Activated naive CD8-positive, alpha-beta T cell treated with anti-CD3 and anti-CD28 coated beads, Interleukin-2, amount 50 U/mL, for 24 hours (primary cell): ENCODE results near the gene A2M.

ENCODE experiments used
- ATAC-seq: fragments of 150-1000 bp; cut with Tn5 transposase; one replicate; pipeline ENCODE4 v1.10.0; 2021
- DNase-seq: peaks from one replicate; pipeline ENCODE4 v3.0.0; 2021
- H3K27ac Mint-ChIP-seq: one replicate; pipeline ENCODE4 v1.8.0; 2021; ENCODE audit warnings: mild to moderate bottlenecking, mixed read lengths
- H3K27me3 Mint-ChIP-seq: one replicate; pipeline ENCODE4 v1.8.0; 2021; ENCODE audit warnings: mixed read lengths
- H3K36me3 Mint-ChIP-seq: one replicate; pipeline ENCODE4 v1.8.0; 2021; ENCODE audit warnings: low read depth, mixed read lengths
- H3K4me1 Mint-ChIP-seq: one replicate; pipeline ENCODE4 v1.8.0; 2021; ENCODE audit warnings: mixed read lengths
- H3K4me3 Mint-ChIP-seq: one replicate; pipeline ENCODE4 v1.8.0; 2021; ENCODE audit warnings: mild to moderate bottlenecking, moderate library complexity, mixed read lengths
- H3K9me3 Mint-ChIP-seq: one replicate; pipeline ENCODE4 v1.8.0; 2021; ENCODE audit warnings: mixed read lengths

The A2M gene

GRCh38 chr12:9064815-9065606 is 50.7 kb downstream of the A2M start:
- peaks cover 7% of the 10 kb centered on the region for H3K4me1 Mint-ChIP-seq
- H3K9me3 Mint-ChIP-seq = no peaks in the 10 kb centered on the region
- DNase-seq = no peak
- H3K36me3 Mint-ChIP-seq = no peaks in the 10 kb centered on the region
- H3K27me3 Mint-ChIP-seq = no peaks in the 10 kb centered on the region
- peak; percentile 56 for ATAC-seq
- peak overlapping the region; percentile 62 for H3K4me3 Mint-ChIP-seq
- H3K27ac Mint-ChIP-seq = no peak overlapping the region

GRCh38 chr12:9064201-9064814 is 51.4 kb downstream of the A2M start:
- DNase-seq = peak; percentile 54
- Mint-ChIP-seq H3K27ac (no peak overlapping the region), H3K36me3 (no peaks in the 10 kb centered on the region), H3K4me1 (peaks cover 7% of the 10 kb centered on the region), H3K27me3 (no peaks in the 10 kb centered on the region), H3K9me3 (no peaks in the 10 kb centered on the region), H3K4me3 (peak overlapping the region; percentile 62)
- peak; percentile 93 for ATAC-seq

- no peaks in the 10 kb centered on the region for H3K27me3 Mint-ChIP-seq
- no peak overlapping the region for H3K27ac Mint-ChIP-seq
- peaks cover 7% of the 10 kb centered on the region for H3K4me1 Mint-ChIP-seq
- ATAC-seq (no peak), DNase-seq (no peak)
- H3K4me3 Mint-ChIP-seq = no peak overlapping the region
- H3K36me3 Mint-ChIP-seq = no peaks in the 10 kb centered on the region
- no peaks in the 10 kb centered on the region for H3K9me3 Mint-ChIP-seq
Observed at GRCh38 chr12:9052610-9053009, 63.1 kb downstream of the A2M start.

- Mint-ChIP-seq H3K27ac (no peak overlapping the region), H3K36me3 (no peaks in the 10 kb centered on the region), H3K4me3 (no peak overlapping the region), H3K4me1 (peaks cover 10% of the 10 kb centered on the region), H3K27me3 (no peaks in the 10 kb centered on the region), H3K9me3 (no peaks in the 10 kb centered on the region)
- ATAC-seq (no peak), DNase-seq (no peak)
Observed at GRCh38 chr12:9051158-9051550, 64.6 kb downstream of the A2M start.

GRCh38 chr12:9050521-9051157 is 65.1 kb downstream of the A2M start:
- H3K4me3 Mint-ChIP-seq = no peak overlapping the region
- H3K4me1 Mint-ChIP-seq = peaks cover 12% of the 10 kb centered on the region
- ATAC-seq = no peak
- DNase-seq = no peak
- no peaks in the 10 kb centered on the region for H3K36me3 Mint-ChIP-seq
- H3K27me3 Mint-ChIP-seq = no peaks in the 10 kb centered on the region
- H3K9me3 Mint-ChIP-seq = no peaks in the 10 kb centered on the region
- no peak overlapping the region for H3K27ac Mint-ChIP-seq

GRCh38 chr12:9049520-9050133 is 66.1 kb downstream of the A2M start:
- Mint-ChIP-seq H3K27me3 (no peaks in the 10 kb centered on the region), H3K9me3 (no peaks in the 10 kb centered on the region), H3K4me1 (peaks cover 12% of the 10 kb centered on the region), H3K4me3 (no peak overlapping the region), H3K36me3 (no peaks in the 10 kb centered on the region), H3K27ac (no peak overlapping the region)
- ATAC-seq (no peak), DNase-seq (no peak)

- H3K36me3 Mint-ChIP-seq = no peaks in the 10 kb centered on the region
- no peak overlapping the region for H3K27ac Mint-ChIP-seq
- no peaks in the 10 kb centered on the region for H3K27me3 Mint-ChIP-seq
- ATAC-seq (no peak), DNase-seq (no peak)
- H3K4me1 Mint-ChIP-seq = peaks cover 12% of the 10 kb centered on the region
- H3K4me3 Mint-ChIP-seq = no peak overlapping the region
- no peaks in the 10 kb centered on the region for H3K9me3 Mint-ChIP-seq
Observed at GRCh38 chr12:9048930-9049329, 66.8 kb downstream of the A2M start.

GRCh38 chr12:9047105-9047504 is 68.6 kb downstream of the A2M start:
- Mint-ChIP-seq H3K4me1 (peaks cover 11% of the 10 kb centered on the region), H3K27me3 (no peaks in the 10 kb centered on the region), H3K36me3 (no peaks in the 10 kb centered on the region), H3K27ac (no peak overlapping the region), H3K4me3 (no peak overlapping the region), H3K9me3 (no peaks in the 10 kb centered on the region)
- no peak for DNase-seq
- ATAC-seq = no peak

- DNase-seq (no peak), ATAC-seq (no peak)
- no peaks in the 10 kb centered on the region for H3K9me3 Mint-ChIP-seq
- H3K27ac Mint-ChIP-seq = no peak overlapping the region
- H3K27me3 Mint-ChIP-seq = no peaks in the 10 kb centered on the region
- H3K36me3 Mint-ChIP-seq = no peaks in the 10 kb centered on the region
- H3K4me1 Mint-ChIP-seq = peaks cover 27% of the 10 kb centered on the region
- no peak overlapping the region for H3K4me3 Mint-ChIP-seq
Observed at GRCh38 chr12:9043766-9044165, 72.0 kb downstream of the A2M start.

GRCh38 chr12:9041321-9041720 is 74.4 kb downstream of the A2M start:
- H3K4me1 Mint-ChIP-seq = peaks cover 41% of the 10 kb centered on the region
- H3K9me3 Mint-ChIP-seq = no peaks in the 10 kb centered on the region
- ATAC-seq (no peak), DNase-seq (no peak)
- H3K27ac Mint-ChIP-seq = no peak overlapping the region
- no peak overlapping the region for H3K4me3 Mint-ChIP-seq
- H3K36me3 Mint-ChIP-seq = no peaks in the 10 kb centered on the region
- no peaks in the 10 kb centered on the region for H3K27me3 Mint-ChIP-seq

- H3K4me1 Mint-ChIP-seq = peaks cover 41% of the 10 kb centered on the region
- DNase-seq = no peak
- H3K36me3 Mint-ChIP-seq = peaks cover 3% of the 10 kb centered on the region
- H3K9me3 Mint-ChIP-seq = no peaks in the 10 kb centered on the region
- no peak overlapping the region for H3K4me3 Mint-ChIP-seq
- peak; percentile 48 for ATAC-seq
- H3K27ac Mint-ChIP-seq = peak overlapping the region; percentile 25
- H3K27me3 Mint-ChIP-seq = no peaks in the 10 kb centered on the region
Observed at GRCh38 chr12:9040484-9041186, 75.1 kb downstream of the A2M start.

- Mint-ChIP-seq H3K4me1 (peaks cover 41% of the 10 kb centered on the region), H3K4me3 (no peak overlapping the region)
Observed at GRCh38 chr12:9039397-9039977, 76.2 kb downstream of the A2M start.

GRCh38 chr12:9037431-9037830 is 78.3 kb downstream of the A2M start:
- peaks cover 60% of the 10 kb centered on the region for H3K4me1 Mint-ChIP-seq
- no peaks in the 10 kb centered on the region for H3K9me3 Mint-ChIP-seq
- no peak for DNase-seq
- H3K27me3 Mint-ChIP-seq = no peaks in the 10 kb centered on the region
- H3K4me3 Mint-ChIP-seq = no peak overlapping the region
- peaks cover 10% of the 10 kb centered on the region for H3K36me3 Mint-ChIP-seq
- ATAC-seq = no peak
- H3K27ac Mint-ChIP-seq = no peak overlapping the region

More at GRCh38 chr12:9039397-9039977, 76.2 kb downstream of the A2M start:
- Mint-ChIP-seq H3K9me3 (no peaks in the 10 kb centered on the region), H3K27me3 (no peaks in the 10 kb centered on the region), H3K36me3 (peaks cover 10% of the 10 kb centered on the region), H3K27ac (peak overlapping the region; percentile 31)
- peak; percentile 70 for ATAC-seq
- DNase-seq = no peak

- Mint-ChIP-seq H3K27ac (no peak overlapping the region), H3K36me3 (peaks cover 10% of the 10 kb centered on the region), H3K27me3 (no peaks in the 10 kb centered on the region), H3K9me3 (no peaks in the 10 kb centered on the region), H3K4me1 (peaks cover 72% of the 10 kb centered on the region), H3K4me3 (no peak overlapping the region)
- no peak for DNase-seq
- ATAC-seq = no peak
Observed at GRCh38 chr12:9036227-9036626, 79.5 kb downstream of the A2M start.
